Measurements from ENCODE around the gene ALOX5.
A peak's percentile ranks its signal among the peaks of the same experiment; 100 is the strongest.
"Not testable (repeated sequence)": the region's sequence is repeated elsewhere in the genome, so short reads cannot be mapped to it uniquely, and the experiment has no call there.

ALOX5 gene

GRCh38 chr10:45404087-45404769 lies 30.2 kb downstream of the ALOX5 start:
- no peak for DNase-seq (ENCODE audit: low read depth in 1 of 2, low spot score in 1 of 2)

GRCh38 chr10:45404770-45405120 lies 30.7 kb downstream of the ALOX5 start:
- DNase-seq (ENCODE audit: low read depth in 1 of 2, low spot score in 1 of 2) = no peak

- no peak for DNase-seq (ENCODE audit: low read depth in 1 of 2, low spot score in 1 of 2)
Observed at GRCh38 chr10:45407542-45407941, 33.5 kb downstream of the ALOX5 start.

GRCh38 chr10:45408421-45409319 lies 34.7 kb downstream of the ALOX5 start:
- DNase-seq (ENCODE audit: low read depth in 1 of 2, low spot score in 1 of 2) = no peak

- DNase-seq (ENCODE audit: low read depth in 1 of 2, low spot score in 1 of 2) = not testable (repeated sequence)
Observed at GRCh38 chr10:45409347-45409746, 35.3 kb downstream of the ALOX5 start.

GRCh38 chr10:45409782-45410181 lies 35.8 kb downstream of the ALOX5 start:
- DNase-seq (ENCODE audit: low read depth in 1 of 2, low spot score in 1 of 2) = no peak

- no peak for DNase-seq (ENCODE audit: low read depth in 1 of 2, low spot score in 1 of 2)
Observed at GRCh38 chr10:45410489-45410806, 36.4 kb downstream of the ALOX5 start.

GRCh38 chr10:45410807-45411606 lies 37.0 kb downstream of the ALOX5 start:
- no peak for DNase-seq (ENCODE audit: low read depth in 1 of 2, low spot score in 1 of 2)

- no peak for DNase-seq (ENCODE audit: low read depth in 1 of 2, low spot score in 1 of 2)
Observed at GRCh38 chr10:45411607-45411940, 37.6 kb downstream of the ALOX5 start.

- not testable (repeated sequence) for DNase-seq (ENCODE audit: low read depth in 1 of 2, low spot score in 1 of 2)
Observed at GRCh38 chr10:45415062-45415461, 41.0 kb downstream of the ALOX5 start.

- DNase-seq (ENCODE audit: low read depth in 1 of 2, low spot score in 1 of 2) = no peak
Observed at GRCh38 chr10:45416603-45417002, 42.6 kb downstream of the ALOX5 start.

GRCh38 chr10:45417746-45418145 lies 43.7 kb downstream of the ALOX5 start:
- DNase-seq (ENCODE audit: low read depth in 1 of 2, low spot score in 1 of 2) = no peak

GRCh38 chr10:45418417-45418848 lies 44.4 kb downstream of the ALOX5 start:
- DNase-seq (ENCODE audit: low read depth in 1 of 2, low spot score in 1 of 2) = no peak

GRCh38 chr10:45418849-45419675 lies 45.0 kb downstream of the ALOX5 start:
- peak in 1 of 2 donors; percentile 24 for DNase-seq (ENCODE audit: low read depth in 1 of 2, low spot score in 1 of 2)

- no peak for DNase-seq (ENCODE audit: low read depth in 1 of 2, low spot score in 1 of 2)
Observed at GRCh38 chr10:45419676-45420025, 45.6 kb downstream of the ALOX5 start.

- DNase-seq (ENCODE audit: low read depth in 1 of 2, low spot score in 1 of 2) = no peak
Observed at GRCh38 chr10:45420453-45421192, 46.6 kb downstream of the ALOX5 start.

- no peak for DNase-seq (ENCODE audit: low read depth in 1 of 2, low spot score in 1 of 2)
Observed at GRCh38 chr10:45421221-45422097, 47.4 kb downstream of the ALOX5 start.

- DNase-seq (ENCODE audit: low read depth in 1 of 2, low spot score in 1 of 2) = no peak
Observed at GRCh38 chr10:45422207-45422865, 48.3 kb downstream of the ALOX5 start.
